Measurements from ENCODE around the gene EFNA2.
"Not testable (repeated sequence)": the region's sequence is repeated elsewhere in the genome, so short reads cannot be mapped to it uniquely, and the experiment has no call there.

EFNA2 gene

DNA sequence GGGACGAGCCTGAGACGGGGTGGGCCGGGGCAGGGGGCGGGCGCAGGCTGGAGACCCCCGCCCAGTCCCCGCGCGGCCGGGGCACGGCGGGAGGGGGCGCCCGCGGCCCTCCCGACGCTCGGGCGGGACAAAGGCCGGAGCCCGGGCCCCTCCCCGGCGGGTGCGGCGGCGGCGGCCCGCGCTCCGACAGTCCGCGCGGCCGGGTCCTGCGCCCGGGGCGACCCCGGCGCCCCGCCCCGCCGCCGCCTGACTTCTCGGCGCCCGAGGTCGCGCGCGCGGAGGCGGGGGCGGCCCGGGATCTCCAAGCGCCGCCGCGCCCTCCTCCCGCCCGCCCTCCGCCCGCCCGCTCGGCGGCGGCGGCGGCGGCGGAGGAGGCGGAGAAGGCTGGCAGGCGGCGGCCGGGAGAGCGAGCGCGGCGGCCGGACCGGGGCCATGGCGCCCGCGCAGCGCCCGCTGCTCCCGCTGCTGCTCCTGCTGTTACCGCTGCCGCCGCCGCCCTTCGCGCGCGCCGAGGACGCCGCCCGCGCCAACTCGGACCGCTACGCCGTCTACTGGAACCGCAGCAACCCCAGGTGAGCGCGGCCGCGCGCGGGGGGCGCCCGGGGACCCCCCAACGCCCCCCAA lies at the start of gene EFNA2:
TSS of gene EFNA2 (plus strand) at position 137 of the 624 bp plus-strand sequence. CDS start at position 433, 296 bp downstream.
- DNase-seq (ENCODE audit: low spot score): no peak

DNA sequence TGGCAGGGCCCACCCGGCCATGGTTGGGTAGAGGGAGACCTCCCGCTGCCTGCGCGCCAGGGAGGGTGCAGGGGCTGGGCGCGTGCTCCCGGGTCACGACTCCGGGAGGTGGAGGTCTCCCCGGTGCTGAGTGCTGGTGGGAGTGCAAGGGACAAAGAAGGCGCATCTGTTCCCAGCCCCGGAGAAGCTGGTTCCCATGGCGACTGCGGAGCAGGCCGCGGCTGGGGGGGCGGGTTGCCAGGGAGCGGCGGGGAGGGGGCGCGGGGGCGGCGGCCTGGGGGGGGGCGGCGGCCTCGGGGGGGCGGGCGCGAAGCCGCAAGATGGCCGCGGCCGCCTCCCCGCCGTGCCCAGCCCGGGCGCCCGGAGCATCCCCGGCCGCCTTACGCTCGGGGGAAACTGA lies 49.1 kb upstream of the EFNA2 start:
- DNase-seq (ENCODE audit: low spot score): no peak

DNA sequence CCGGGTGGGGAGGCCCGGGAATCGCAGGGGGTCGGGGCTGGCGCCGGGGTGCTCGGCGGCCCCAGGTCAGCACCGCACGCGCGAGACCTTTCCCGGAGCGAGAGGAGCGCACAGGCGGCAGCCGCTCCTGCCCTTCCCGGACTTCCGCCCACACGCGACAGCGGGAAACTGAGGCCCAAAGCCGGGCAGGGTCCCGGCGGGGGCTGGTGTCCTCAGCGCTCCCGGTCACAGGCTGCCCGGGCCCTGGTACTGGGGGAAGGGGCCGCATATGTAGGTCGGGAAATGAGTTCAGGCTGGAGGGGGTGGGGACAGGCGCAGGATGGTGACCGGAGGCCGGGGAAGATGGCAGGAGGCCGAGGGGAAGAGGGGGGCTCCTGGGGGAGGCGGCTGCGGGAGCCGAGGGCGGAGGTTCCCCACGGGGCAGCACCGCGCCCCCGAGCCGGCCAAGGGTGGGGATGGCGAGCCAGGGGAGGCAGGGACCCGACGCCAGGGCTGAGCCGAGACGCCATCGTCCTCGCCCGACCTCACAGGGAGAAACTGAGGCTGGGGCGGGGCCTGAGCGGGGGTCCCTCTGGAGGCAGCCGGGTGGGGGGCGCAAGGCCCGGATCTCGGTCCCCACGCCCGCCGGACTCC lies 48.5 kb upstream of the EFNA2 start:
- no peak for DNase-seq (ENCODE audit: low spot score)

DNA sequence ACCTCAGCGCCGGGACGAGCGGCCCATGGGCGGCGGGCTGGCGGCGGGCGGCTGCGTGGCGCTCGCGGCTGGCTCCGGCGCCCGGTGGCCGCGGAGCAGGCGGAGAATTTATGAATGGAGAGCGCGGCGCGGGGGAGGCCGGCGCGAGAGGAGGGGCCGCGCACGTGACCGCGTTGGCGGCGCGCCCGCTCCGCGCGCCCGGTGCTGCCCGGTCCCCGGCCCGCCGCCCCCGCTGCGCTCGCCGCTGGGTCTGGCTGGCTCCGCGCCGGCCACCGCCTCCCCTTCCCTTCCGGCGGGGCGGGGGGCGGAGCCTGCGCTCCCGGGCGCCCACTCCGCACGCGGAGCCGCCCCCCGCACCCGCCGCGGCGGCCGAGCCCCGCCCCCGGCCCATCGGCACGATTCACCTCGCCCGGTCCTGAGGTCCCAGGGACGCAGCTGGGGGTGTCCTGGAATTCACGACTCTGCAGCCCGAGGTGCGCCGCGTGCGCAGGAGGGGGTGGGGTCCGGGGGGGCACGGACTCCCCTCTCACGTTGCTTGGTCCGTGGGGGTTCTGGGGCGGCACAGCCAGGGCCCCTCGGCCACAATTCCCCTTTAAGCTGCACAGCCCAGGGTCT lies 47.8 kb upstream of the EFNA2 start, which contains the start of gene CBARP:
TSS of gene CBARP (minus strand) at position 252 of the 615 bp plus-strand sequence. CDS start 1,905 bp downstream, outside the sequence.
- DNase-seq (ENCODE audit: low spot score): peak; percentile 74

DNA sequence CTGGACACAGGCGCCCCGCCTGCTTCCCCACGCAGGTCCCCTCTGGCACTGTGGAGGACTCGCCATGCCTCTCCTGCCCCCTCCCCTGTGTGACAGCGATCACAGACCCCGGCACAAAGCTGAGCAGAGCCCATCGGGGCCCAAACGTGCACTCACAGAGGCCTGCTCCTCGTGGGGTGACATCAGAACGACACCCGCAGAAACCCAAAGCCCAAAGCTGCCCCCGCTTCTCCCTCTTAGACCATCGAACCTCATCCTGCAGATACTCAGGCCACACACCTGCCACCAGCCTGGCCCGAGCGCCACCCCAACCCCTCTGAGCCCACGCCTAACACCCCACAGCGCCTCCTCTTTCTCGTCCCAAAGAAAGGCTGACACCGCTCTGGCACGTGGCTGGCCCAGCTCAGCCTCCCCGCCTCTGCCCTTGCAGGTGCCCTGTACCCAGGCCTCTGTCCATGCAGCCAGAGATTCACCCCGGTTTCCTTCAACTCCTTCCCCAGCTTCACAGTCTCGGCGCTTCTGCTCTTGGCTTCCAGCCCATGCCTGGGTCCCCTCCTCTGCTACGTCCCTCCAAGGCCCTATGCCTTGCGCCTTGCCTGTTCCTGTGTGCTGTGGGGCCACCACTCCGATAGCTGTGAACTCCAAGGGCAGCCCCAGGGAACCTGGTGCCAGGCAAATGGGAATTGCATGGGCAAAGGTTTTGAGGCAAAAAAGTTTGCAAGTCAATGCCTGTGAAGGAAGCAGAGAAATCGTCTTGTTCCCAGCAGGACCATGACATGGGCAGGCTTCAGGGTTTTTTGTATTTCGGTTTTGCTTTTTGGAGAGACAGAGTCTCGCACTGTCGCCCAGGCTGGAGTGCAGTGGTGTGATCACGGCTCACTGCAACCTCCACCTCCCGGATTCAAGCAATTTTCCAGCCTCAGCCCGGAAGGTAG lies 47.0 kb upstream of the EFNA2 start:
- DNase-seq (ENCODE audit: low spot score): no peak

DNA sequence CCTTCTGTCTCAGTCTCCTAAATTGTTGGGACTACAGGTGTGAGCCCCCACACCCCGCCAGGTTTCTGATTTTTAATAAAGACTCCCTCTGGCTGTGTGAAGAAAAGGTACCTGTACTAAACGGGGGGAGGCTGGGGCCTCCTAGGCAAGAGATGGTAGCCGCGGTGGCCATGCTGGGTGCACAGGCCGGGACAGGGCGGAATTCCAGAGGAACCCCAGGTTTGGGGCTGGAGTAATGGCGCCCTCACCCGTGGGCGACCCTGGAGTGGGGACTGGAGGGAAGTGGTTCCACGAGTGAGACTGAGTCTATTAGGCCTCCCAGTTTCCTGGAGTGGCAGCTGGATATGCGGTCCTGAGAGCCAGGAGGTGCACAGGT lies 46.3 kb upstream of the EFNA2 start:
- no peak for DNase-seq (ENCODE audit: low spot score)

DNA sequence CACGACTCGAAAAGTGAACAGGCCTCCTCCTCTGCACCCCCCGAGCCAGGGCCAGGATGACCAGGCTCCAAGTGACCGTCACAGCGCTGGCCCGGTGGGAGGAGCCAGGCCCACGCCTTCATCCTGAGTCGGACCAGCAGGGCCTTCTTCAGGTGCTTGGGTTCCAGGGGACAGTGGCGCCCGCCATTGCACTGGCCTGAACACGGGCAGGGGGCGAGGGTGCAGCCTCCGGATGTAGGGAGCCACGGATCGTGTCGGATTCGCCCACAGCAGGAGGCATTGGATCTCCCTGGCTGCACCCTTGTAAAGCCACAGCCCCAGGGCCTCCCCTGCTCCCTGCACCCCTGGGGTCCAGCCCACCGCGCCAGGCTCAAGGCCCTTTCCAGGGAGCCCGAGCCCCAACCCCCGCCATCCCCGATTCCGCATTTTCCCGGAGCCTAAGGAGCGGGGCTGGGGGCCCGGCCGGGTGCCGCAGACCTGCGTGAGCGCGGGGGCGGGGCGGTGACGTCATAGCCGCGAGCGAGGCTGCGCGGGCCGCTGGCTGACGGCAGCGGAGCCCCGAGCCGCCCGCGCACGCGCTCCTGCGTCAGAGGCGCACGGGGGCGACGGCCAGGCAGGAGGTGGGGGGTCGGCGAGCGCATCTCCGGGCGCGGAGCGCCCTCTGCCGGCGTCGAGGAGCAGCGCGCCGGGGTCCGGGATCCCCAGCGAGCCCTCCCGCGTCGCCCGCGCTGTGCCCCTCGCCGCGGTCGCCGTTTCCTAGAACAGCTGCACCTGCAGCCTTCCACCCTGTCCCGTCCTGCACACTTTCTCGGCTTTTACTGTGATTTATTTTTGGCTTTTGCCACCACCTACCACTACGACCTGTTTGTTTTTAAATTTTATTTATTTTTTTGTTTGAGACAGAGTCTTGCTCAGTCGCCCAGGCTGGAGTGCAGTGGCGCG lies 45.6 kb upstream of the EFNA2 start:
- peak; percentile 94 for DNase-seq (ENCODE audit: low spot score)

DNA sequence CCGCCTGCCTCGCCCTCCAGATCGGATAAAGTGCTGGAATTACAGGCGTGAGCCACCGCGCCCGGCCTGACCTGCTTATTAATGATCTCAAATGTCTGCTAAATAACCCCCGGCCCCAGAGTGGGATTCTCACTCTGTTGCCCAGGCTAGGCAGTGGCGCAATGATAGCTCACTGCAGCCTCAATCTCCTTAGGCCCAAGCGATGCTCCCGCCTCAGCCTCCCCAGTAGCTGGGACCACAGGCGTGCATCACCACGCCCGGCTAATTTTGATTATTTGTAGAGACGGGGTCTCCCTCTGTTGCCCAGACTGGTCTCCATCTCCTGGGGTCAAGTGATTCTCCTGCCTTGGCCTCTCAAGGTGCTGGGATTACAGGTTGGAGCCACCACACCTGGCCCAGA lies 44.7 kb upstream of the EFNA2 start:
- no peak for DNase-seq (ENCODE audit: low spot score)

DNA sequence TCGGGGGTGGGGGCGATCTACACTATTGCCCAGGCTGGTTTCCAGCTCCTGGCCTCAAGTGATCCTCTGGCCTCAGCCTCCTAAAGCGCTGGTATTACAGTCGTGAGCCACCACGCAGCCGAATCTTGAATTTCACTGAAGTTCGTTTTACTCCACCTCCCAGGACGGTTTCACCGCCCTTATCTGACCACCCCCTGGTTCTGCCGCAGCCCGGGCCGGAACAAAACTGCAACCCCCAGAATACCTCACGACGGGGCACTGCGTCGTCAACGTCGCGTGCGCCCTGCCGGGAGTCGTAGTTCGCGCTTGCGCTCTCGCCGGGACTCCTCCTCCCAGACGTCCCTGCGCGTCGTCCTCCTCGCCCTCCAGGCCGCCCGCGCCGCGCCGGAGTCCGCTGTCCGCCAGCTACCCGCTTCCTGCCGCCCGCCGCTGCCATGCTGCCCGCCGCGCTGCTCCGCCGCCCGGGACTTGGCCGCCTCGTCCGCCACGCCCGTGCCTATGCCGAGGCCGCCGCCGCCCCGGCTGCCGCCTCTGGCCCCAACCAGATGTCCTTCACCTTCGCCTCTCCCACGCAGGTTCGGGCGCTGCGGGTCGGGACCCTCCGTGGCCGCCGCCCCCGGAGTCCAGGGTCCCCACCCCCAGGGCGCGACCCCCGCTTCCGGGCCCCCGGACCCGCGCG lies 44.1 kb upstream of the EFNA2 start, which contains the start of gene ATP5F1D:
TSS of gene ATP5F1D (plus strand) at position 335 of the 679 bp plus-strand sequence. CDS start at position 435, 100 bp downstream.
- peak; percentile 94 for DNase-seq (ENCODE audit: low spot score)

DNA sequence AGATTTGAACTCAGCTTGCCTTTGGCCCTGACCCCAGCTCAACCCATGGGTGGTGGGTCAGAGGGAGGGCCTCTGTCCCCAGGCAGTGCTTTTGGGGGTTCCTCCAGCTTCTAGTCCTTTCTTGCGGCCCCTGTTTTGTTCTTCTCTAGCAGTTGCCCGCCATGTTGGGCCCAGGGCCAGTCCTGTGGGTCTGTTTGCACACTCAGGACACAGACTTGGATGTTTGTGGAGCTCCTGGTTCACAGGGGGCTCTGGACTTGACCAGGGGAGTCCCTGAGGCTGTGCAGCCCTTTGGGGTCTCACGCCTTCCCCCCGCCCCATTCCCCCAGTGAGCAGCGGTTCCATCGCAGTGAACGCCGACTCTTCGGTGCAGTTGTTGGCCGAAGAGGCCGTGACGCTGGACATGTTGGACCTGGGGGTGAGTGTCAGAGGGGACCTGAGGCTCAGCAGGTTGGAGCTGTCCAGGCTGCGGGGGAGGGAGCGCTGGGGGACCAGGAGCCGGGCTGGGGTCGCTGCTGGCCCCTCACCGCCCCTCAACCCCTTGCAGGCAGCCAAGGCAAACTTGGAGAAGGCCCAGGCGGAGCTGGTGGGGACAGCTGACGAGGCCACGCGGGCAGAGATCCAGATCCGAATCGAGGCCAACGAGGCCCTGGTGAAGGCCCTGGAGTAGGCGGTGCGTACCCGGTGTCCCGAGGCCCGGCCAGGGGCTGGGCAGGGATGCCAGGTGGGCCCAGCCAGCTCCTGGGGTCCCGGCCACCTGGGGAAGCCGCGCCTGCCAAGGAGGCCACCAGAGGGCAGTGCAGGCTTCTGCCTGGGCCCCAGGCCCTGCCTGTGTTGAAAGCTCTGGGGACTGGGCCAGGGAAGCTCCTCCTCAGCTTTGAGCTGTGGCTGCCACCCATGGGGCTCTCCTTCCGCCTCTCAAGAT lies 41.6 kb upstream of the EFNA2 start:
- peak; percentile 88 for DNase-seq (ENCODE audit: low spot score)

DNA sequence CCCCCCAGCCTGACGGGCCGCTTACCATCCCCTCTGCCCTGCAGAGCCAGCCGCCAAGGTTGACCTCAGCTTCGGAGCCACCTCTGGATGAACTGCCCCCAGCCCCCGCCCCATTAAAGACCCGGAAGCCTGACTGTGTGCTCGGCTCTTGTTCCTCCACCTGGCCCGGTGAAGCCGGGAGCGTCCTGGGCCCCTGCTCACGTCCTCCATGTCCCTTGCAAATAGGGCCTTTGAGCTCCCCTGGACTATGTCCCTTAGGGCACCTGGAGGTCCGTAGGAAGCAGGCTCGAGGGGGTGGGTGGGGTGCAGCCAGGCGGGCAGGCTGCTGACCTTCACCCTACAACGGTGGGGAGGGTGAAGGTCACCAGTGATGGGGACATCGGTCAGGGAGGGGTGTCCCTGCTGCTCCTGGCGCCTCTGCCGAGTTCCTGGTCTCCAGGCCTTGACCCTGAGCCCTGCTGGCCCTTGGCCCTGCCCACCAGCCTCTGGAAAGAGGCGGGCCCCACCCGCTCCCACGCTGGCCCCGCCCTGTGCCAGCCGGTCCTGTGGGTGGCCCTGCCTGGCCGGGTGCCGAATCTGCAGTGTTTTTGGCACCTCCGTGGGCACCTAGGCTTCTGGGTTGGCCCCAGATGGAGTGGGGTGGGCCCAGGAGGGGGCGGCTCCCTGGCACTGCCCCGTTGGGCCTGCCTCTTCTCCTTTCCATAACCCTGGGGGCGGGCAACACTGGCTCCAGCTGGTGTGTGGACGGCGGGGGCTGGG lies 40.8 kb upstream of the EFNA2 start:
- no peak for DNase-seq (ENCODE audit: low spot score)

DNA sequence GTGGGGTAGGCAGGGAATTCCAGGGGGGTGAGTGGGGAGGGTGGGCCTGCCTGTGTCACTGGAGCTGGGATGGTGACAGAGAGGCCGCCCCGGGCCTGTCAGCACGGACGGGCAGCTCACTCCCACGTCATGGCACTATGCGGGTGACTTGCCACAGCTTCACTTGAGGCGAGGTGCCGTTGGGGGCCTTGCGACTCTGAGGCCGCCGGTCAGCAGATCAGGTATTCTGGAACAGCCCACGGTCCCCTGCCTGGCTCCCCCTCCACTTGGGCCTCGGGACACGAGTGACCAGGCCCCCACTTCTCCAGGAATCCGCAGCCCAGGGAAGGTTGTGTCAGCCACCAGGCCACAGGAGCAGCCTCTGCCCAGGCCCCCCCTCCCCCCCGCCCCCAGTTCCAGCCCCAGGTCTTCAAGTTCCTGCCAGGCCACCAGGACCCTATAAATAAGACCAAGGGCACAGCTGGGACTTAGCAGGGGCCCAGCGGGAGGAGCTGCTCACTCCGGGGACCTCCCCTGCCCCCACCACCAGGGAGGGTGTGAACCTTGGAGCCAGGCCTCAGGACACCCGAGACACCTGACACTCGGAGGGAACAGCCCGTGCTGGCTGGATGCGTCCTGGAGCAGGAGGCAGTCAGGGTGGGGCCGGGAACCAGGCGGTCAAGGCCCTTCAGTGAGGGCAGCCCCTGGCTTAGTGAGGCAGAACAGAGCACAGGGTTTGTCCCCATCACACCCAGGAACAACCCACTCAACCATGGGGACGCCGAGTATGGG lies 40.0 kb upstream of the EFNA2 start:
- DNase-seq (ENCODE audit: low spot score): no peak

DNA sequence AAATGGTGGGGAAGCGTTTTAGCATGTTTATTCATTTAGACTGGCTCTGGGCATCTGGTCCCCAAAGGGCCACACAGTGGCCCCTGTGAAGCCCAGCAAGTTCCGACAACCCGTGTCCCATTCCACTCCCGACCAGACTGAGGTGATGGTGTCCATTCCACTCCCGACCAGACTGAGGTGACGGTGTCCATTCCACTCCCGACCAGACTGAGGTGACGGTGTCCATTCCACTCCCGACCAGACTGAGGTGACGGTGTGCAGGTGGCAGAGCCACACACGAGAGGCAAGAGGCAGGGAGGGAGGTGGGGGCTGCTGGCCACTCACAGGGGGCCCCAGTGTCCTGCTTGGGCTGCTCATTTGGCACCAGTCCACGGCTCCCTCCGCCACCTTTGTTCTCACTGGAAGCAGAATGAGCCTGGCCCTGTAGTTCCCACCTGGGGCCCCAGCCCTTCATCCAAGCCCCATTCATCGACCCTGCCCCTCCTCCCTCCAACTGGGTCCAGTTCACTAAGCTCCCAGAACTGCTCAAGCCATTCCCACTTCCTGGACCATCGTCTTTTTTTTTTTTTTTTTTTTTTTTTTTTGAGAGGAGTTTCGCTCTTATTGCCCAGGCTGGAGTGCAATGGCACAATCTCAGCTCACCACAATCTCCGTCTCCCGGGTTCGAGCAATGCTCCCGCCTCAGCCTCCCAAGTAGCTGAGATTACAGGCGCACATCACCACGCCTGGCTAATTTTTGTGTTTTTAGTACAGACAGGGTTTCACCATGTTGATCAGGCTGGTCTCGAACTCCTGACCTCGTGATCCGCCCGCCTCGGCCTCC lies 39.2 kb upstream of the EFNA2 start:
- not testable (repeated sequence) for DNase-seq (ENCODE audit: low spot score)

DNA sequence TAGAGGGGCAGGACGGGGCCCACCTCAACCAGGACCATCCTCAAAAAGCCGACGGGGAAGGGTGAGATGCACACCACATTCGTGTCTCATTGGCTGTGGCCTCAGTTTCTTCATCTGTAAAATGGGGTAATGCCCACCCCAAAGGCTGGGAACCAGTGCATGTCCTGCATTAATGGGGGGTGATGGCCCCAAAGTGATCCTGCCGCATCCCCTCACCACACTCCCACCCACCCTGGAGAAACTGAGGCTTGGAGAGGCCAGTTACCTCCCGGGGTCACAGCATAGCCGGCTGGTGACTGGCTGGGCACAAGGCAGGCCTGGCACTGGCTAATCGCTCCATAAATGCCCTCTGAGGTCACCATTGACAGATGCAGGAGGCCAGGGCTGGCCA lies 37.9 kb upstream of the EFNA2 start:
- no peak for DNase-seq (ENCODE audit: low spot score)

DNA sequence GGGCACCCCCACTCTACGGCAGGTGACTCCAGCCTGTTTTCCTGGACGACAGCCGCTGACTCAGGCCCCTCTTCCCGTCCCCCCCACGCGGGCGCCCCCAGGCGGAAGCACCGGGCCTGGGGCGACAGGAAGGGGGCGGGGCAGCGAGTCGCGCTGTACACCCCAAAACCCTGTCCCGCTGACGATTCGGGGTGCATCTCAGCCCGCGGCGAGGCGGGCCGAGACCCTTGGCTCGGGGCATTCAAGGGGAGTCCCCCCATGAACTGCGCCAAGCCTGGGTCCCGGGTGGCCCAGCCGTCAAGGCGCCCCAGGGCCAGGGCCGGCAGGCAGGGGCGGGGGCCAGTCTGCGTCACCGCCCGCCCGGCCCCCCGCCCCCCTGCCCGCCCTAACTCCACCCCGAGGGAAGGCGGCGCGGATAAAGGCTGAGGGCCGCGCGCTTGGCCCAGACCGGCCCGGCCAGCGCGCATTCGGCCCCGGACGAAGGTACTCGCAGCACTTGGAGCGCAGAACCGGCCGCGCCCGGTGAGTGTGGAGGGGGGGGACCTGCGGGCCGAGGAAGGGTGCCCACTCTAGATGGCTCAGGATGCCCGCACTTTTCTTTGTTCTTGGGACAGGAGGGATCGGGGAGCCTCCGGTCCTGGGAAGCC lies 37.4 kb upstream of the EFNA2 start, which contains the start of gene MIDN:
TSS of gene MIDN (plus strand) at position 445 of the 647 bp plus-strand sequence. CDS start 1,714 bp downstream, outside the sequence.
- DNase-seq (ENCODE audit: low spot score): peak; percentile 87

DNA sequence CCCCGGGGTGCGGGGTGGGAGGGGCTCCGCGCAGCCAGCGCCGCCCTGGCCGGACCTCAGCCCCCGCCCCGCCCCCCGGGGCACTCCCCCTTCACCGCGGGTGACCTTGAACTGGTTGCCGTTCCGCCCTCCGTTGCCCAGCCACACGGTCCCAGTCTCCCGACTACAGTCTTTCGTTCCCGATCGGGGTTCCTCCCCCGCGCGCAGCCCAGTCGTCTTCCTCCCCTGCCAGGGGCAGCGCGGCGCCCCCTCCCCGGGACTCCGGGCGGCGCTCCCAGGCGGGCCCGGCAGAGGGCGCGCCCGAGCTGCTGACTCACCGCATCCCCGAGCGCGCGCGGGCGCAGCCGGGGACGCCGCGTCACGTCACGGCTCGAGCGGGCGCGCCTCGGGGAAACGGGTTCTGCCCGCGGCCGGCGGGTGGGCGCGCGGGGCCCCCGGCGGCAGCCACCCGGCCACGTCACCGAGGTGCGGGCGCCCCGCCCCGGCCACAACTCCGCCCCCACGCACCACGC lies 36.8 kb upstream of the EFNA2 start:
- DNase-seq (ENCODE audit: low spot score): peak; percentile 89

Measured in ecto neural progenitor cell (in vitro differentiated cells).